Globus pallidus (tissue), 1 donor: ENCODE results near the gene POU3F3.

Experiments used
- DNase-seq: peaks from one replicate; pipeline ENCODE4 v3.0.0-alpha.2; 2015; ENCODE audit warnings: low spot score

POU3F3 gene

GRCh38 chr2:104853534-104854497 is at the start of gene POU3F3:
TSS of gene POU3F3 (plus strand) at chr2:104854115. CDS start at chr2:104855511, 1,396 bp downstream.
- peak; percentile 100 for DNase-seq

GRCh38 chr2:104804148-104804890 is 49.6 kb upstream of the POU3F3 start:
- peak; percentile 37 for DNase-seq

- DNase-seq = no peak
Measured at GRCh38 chr2:104812286-104812685, 41.6 kb upstream of the POU3F3 start.

GRCh38 chr2:104816143-104816542 is 37.8 kb upstream of the POU3F3 start:
- DNase-seq = no peak

- no peak for DNase-seq
Measured at GRCh38 chr2:104818264-104818663, 35.7 kb upstream of the POU3F3 start.

GRCh38 chr2:104820126-104820525 is 33.8 kb upstream of the POU3F3 start:
- DNase-seq = no peak

- DNase-seq = no peak
Measured at GRCh38 chr2:104825124-104825865, 28.6 kb upstream of the POU3F3 start.

GRCh38 chr2:104826016-104826415 is 27.9 kb upstream of the POU3F3 start:
- DNase-seq = no peak

- no peak for DNase-seq
Measured at GRCh38 chr2:104831742-104832141, 22.2 kb upstream of the POU3F3 start.

GRCh38 chr2:104834431-104835153 is 19.3 kb upstream of the POU3F3 start:
- DNase-seq = peak; percentile 91

- DNase-seq = peak; percentile 58
Measured at GRCh38 chr2:104836265-104836664, 17.6 kb upstream of the POU3F3 start.

- peak; percentile 48 for DNase-seq
Measured at GRCh38 chr2:104836841-104837240, 17.1 kb upstream of the POU3F3 start.

- DNase-seq = peak; percentile 19
Measured at GRCh38 chr2:104840156-104840555, 13.8 kb upstream of the POU3F3 start.

GRCh38 chr2:104840893-104841585 is 12.9 kb upstream of the POU3F3 start:
- no peak for DNase-seq

- DNase-seq = no peak
Measured at GRCh38 chr2:104841744-104842143, 12.2 kb upstream of the POU3F3 start.

GRCh38 chr2:104844807-104845551 is 8.9 kb upstream of the POU3F3 start:
- peak; percentile 80 for DNase-seq

- peak; percentile 62 for DNase-seq
Measured at GRCh38 chr2:104845552-104845931, 8.4 kb upstream of the POU3F3 start.

- peak; percentile 67 for DNase-seq
Measured at GRCh38 chr2:104845946-104846785, 7.7 kb upstream of the POU3F3 start.
